Measurements from ENCODE around the gene ABCA3.
"Not testable (repeated sequence)": the region's sequence is repeated elsewhere in the genome, so short reads cannot be mapped to it uniquely, and the experiment has no call there.

The ABCA3 gene

DNA sequence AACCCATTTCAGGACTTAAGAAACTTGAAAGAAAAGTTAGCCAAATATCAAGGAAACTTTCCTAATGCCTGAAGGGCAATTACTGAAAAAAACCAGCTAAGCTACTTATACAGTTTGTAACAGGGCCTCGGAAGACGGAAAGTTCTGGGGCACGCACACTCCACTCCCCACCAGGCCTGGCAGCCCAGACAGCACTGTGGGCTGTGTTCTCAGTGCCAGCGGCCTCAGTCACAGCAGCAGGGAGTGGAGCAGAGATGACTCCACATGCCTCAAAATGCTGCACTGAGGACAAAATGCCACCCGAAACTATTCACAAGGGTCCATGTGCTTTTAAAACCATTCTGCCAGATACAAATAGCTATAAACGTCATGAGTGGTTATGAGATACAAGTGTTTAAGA, 82.8 kb downstream of the ABCA3 start:
- DNase-seq (ENCODE audit: low read depth in 2 of 2) = no peak

DNA sequence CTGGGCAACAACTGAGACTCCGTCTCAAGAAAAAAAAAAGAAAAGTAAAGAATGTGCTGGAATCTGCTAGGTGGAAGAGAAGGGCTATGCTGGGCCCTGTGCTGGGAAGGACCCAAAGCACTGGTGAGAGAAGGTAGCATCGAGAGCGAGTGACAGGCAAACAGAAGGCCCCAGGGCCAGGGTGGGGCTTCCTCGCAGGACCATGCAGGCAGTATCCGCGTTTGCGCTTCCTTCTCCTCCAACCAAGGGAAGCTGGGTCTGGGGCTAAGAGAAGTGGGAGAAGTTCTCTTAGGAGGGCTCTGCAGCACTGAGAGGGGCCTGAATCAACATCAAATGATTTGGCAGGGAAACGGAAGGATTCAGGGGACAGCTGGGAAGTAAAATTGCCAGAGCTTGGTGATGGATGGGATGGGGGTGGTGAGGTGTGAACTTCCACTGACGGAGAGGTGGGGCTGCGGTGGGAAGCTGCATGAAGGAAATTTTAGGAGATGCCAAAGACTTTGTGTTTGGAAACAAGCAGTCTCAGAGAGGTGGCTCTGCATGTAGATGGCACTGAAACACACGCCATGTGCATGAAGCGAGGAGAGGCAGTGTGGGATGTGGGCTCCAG, 83.9 kb downstream of the ABCA3 start:
- DNase-seq (ENCODE audit: low read depth in 2 of 2) = no peak

DNA sequence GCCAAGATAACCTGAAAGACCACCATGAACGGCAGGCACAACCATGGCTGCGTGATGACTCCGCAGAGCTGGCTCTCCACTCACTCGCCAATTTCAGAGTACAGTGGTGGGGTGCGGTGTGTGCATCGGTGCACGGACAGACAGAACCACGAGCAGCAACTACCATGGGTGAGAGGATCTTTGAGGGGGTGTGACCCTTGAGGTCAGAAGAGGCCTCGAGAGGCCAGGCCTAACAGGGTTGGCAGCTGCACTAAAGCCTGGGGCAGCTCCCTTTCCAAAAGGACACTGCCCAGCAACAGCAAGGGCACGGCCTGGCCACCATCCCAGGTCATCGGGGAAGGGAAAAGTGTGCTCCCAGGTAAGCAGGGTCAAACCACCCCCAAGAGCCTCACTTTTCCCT, 87.2 kb downstream of the ABCA3 start:
- DNase-seq (ENCODE audit: low read depth in 2 of 2) = no peak

DNA sequence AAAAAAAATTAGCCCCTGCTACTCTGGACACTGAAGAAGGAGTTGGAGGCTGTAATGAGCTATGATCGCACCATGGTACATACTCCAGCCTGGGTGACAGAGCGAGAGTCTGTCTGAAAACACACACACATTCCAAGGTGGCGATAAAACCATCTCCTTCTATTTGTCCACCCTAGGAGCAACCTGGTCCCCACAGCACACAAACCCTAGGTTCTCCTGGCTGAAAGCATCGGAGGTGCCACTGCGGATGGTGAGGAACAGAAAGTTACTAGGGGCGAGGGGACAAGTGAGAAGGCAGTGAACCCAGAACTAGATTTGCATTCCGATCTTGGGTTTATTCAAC, 87.8 kb downstream of the ABCA3 start:
- no peak for DNase-seq (ENCODE audit: low read depth in 2 of 2)

DNA sequence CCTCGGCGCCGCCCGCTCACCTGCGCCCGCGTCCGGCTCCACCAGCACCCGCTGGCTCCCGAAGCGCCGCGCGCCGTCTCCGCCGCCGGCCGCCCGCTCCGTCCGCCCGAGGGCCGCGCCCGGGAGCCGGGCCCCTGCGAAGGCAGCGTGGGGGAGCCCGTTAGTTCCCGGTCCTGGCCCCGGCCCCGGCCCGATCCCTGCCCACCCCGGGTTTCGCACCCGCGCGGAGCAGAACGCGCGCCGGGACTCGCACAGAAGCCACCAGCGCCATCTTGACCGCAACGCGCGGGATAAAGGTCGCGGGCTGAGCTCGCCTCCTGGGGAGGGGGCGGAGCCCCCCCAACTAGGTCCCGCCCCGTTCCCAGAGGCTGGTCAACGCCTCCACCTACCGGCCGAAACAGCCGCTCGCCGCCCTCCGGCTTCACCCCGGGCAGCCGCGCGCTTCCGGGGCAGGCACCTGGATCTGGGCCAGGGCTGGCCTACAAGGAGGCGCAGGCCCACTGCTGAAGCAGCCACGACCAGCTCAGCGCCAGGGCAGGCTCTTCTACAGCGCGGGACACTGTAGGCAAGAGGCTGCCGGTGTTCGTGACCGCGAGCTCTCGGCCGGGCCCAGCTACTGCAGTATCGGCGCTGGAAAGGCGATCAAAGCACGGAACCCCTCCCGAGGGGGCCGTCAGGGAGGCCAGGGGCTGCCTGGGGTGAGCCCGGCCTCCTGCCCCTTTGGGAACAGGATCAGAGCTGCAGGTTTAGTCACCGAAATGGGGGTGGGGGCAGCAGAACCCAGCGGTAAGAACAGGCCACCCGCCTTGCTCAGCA, 89.0 kb downstream of the ABCA3 start, which contains the start of gene ECI1:
Gene ECI1 (minus strand): TSS at position 292 of the 816 bp plus-strand sequence. CDS start 21 bp downstream, at position 271.
- peak; percentile 54 to 64 for DNase-seq (ENCODE audit: low read depth in 2 of 2)

DNA sequence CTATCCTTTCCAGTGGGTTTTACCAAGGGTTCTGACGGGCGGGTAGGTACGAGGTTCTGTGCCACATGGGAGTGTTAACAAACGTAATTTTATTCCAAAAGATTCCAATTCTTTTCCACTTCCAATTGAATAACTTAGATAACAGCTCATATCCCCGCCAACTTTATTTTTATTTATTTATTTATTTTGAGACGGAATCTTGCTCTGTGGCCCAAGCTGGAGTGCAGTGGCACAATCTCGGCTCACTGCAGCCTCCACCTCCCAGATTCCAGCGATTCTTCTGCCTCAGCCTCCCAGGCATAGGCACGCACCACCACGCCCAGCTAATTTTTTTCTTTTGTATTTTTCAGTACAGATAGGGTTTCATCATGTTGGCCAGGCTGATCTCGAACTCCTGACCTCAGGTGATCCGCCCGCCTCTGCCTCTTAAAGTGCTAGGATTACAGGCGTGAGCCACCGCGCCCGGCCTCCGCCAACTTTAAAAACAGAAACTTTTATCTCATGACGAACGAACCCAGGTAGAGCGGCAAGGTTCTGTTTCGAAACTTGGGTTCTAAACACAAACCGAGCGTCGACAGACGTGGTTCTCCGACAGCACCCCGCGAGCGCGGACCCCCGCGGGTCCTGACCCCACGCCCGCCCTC, 89.8 kb downstream of the ABCA3 start:
- no peak for DNase-seq (ENCODE audit: low read depth in 2 of 2)

DNA sequence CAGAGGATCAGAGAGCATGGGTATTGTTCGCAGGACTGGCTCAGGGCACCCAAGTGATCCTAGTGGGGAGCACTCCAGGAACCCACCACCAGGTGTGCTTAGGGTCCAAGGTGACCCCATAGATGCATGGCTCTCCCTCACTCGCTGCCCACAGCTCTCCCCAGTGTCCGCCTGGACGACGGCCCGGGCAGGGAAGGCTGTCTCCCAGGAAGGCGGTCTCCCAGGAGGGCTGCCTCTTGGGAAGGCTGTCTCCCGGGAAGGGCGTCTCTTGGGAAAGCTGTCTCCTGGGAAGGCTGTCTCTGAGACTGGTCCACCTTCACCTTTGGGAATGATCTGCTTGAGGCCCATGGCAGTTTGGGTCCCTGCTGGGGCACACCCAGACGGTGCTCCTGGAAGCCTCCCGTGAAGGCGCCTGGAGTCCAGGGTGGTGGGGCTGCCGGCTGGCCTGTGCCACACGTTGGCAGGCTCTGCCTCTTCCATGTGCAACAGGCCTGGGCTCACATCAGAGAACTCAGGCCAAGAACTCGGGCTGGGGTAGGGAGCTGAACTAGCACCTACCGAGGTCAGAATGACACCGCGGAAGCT, 94.1 kb downstream of the ABCA3 start:
- no peak for DNase-seq (ENCODE audit: low read depth in 2 of 2)

DNA sequence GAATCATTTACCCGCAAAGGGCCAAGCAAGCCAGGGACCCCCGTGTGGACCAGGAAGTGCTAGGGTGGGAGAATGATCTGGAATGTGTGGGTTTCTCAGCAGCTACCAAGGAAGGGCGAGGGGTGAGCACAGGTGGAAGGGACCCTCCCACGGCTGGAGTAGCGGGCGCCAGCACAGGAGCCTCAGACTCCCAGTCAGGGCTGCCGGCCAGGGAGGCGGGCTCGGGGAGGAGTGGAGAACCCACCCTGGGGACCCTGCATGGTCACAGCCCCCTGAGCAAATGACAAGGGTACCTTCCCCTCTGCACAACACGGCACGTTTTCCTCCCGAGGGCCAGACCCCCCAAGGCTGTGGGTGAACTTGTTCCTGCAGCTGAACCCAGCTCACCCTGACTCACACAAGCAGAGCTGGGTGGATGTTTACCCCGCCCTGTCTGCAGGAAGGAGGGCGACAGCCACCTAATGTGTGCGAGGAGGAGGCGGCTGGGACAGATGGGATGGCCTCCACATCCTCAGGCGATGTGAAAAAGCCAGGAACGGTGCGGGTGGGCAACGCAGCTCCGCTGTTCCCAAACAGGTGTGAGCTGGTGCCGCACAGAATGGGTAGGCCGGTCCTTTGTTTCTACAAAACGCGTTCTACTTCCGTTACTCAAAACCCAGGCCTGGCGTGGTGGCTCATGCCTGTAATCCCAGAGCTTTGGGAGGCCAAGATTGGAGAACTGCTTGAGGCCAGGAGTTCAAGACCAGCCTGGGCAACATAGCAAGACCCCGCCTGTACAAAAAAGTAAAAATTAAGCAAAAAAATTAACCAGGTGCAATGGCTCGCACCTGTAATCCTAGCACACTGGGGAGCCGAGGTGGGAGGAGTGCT, 95.4 kb downstream of the ABCA3 start:
- DNase-seq (ENCODE audit: low read depth in 2 of 2) = no peak

DNA sequence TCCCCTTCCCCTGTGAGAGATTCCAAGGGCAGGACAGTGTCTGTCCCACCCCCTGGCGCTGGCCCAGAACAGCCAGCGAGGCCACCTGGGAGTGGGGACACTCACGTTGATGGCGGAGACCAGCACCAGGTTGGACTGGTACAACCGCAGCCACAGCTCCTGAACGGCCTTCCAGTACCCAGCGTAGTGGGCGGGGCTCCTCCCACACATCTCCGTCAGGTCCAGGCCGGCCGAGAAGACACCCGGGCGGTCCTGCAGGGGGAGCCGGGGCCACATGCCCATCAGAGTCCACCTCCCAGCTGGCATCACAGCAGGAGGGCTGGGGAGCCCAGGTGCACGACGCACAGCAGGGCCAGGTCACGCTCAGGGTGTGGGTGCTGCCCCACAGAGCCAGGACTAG, 96.2 kb downstream of the ABCA3 start:
- no peak for DNase-seq (ENCODE audit: low read depth in 2 of 2)

DNA sequence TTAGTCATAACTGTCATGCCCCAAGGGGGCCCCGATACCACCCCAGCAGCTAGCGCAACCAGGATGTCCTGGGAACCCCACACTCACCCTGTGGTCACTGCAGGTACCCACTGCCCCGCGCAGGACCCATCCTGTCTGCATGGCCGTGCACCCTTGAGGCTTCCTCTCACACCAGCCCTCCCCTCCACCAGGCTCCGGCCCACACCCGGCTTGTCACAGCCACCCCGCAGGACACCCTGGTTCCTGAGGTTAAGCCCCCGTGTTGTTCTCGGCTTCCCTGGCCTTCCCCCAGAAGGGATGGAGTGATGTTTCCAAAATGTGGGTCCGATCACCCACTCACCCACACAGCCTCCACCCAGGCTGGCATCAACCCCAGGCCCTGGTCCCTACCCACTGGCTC, 96.7 kb downstream of the ABCA3 start:
- no peak for DNase-seq (ENCODE audit: low read depth in 2 of 2)

DNA sequence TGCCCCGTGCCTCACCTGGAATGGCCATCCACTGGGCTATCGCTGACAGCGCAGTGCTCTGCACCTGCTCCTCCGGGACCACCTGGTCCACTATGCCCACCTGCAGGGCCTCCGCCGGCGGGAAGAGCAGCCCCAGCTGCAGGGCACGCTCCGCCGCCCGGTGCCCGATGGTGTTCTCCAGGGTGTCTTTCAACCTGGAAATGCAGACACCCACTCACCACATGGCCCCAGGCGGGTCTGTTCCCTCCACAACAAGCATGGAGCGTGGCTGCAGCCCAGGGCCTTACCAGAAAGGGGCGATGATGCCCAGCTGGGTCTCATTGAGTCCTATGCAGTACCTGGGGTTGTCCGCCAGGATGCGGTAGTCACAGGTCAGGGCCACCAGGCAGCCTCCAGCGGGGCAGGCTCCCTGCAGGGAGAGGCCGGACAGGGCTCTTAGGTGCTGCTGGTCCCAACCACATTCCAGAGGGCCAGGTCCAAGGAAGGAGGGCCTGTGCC, 97.4 kb downstream of the ABCA3 start:
- no peak for DNase-seq (ENCODE audit: low read depth in 2 of 2)

DNA sequence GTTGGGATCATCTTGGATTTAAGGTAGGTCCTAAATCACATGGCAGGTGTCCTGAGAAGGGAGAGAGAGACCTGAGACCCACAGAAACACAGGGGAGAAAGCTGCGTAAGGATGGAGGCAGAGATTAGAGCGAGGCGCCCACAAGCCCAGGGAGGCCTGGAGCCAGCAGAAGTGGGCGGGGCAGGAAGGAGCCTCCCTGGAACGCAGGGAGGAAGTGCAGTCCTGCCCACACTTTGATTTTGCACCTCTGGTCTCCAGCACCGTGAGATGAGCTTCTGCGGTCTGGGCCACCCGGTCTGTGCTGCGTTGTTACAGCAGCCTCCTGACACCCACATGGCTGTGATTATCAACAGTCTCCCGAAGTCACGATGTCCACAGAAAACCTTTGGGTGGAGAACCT, 97.9 kb downstream of the ABCA3 start:
- DNase-seq (ENCODE audit: low read depth in 2 of 2) = no peak

DNA sequence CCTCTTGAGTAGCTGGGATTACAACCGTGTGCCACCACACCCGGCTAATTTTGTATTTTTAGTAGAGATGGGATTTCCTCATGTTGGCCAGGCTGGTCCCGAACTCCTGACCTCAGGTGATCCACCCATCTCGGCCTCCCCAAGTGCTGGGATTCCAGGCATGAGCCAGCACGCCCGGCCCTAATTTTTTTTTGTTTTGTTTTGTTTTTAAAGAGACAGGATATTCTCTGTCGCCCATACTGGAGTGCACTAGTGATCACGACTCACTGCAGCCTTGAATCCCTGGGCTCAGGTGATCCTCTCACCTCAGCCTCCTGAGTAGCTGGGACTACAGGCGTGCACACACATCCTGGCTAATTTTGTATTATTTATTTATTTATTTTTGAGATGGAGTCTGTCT, 100.2 kb downstream of the ABCA3 start:
- not testable (repeated sequence) for DNase-seq (ENCODE audit: low read depth in 2 of 2)

DNA sequence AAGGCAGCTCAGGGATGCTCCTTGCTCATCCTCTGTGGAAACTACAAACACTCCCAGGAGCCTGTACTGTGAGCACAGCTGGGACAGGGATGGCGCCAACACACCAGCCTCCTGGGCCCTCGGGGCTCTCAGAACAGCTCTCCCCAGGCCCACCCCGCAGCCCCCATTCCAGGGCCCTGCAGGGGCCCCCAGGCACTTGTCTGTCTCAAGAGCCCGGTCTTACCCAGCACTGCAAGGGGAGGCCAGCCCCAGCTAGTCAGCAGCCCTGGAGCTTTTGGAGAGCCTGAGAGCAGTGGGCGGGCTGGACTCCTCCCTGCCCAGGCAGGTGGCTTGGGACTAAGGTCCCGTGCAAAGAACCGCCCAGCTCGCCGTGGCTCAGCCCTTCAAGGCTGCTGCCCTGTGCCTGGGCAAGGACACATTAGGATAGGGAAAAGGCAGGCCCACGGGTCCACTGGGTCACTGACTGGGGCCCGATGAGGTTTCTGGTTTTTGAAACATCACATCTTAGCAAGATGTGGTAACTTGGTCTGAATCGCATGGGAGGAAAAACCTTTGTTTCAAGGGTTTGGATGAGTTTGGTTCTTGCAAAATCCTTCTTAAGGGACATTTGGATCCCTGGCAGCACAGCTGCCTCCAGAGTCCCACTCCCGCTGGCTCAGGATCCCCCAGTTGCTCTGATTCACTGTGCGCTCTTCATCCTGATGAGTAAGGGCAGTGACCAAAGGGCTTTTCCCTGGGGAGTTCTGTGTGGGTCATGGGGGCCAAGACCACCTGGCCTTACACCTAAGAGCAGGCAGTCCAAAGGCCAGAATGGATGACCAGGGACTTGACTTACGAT, 101.5 kb downstream of the ABCA3 start:
- no peak for DNase-seq (ENCODE audit: low read depth in 2 of 2)

DNA sequence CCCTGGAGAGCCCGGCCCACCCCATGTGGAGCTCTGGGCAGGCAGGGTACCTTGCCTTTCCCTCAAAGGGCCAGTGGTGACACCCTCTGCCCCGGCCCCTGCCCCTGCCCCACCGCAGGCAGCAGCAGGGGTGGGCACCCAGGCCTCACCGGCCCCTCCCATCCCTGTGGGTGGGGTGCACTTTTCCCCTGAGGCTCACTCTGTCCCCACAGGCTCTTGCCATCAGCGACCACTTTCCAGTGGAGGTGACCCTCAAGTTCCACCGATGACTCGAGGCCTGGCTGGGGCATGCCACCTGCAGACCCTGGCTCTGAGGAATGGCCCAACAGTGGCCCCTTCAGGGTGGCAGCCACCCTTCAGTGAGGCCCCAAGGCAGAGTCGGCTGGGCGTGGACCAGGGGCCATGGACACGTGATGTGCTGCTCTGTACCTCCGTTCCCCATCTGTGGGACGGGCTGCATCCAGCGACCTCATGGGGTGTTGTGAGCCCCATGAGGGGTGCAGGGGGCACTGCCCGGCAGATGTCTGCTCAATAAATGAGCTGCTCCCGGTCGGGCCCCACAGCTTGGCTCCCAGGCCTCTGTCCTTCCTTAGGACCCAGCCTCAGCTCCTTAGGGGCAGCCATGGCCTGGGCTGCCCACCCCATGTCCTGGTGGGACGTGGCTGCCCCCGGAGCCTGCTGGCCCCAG, 102.2 kb downstream of the ABCA3 start:
- DNase-seq (ENCODE audit: low read depth in 2 of 2) = no peak

DNA sequence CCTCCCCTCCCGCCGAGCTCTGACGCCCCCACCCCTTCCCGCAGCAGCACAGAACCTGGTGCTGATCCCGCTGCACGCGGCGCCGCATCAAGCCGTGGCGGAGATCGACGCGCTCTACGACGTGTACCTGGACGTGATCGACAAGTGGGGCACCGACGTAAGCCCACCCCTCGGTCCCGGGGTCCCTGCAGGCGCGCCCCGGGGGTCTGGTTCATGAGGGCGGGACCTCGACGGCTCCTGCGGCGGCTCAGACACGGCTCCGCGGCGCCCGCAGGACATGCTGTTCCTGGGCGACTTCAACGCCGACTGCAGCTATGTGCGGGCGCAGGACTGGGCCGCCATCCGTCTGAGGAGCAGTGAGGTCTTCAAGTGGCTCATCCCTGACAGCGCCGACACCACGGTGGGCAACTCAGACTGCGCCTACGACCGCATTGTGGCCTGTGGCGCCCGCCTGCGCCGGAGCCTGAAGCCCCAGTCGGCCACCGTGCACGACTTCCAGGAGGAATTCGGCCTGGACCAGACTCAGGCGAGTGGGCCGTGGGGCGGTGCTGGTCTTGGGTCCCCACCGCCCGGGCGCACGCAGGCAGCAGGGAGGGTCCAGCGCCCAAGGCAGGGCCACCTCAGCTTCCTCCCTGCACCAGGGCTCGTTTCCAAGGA, 102.9 kb downstream of the ABCA3 start:
- no peak for DNase-seq (ENCODE audit: low read depth in 2 of 2)

DNA sequence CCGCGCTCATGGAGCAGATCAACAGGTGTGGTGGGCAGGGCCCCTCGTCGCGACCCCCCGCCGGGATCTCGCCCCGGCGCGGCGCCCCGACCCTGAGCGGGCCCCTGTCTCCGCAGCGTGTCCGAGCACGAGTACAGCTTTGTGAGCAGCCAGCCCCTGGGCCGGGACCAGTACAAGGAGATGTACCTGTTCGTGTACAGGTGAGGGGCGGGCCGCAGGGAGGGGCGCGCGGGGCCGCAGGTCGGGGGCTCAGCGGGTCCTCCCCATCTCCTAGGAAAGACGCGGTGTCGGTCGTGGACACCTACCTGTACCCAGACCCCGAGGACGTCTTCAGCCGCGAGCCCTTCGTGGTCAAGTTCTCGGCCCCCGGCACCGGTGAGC, 103.4 kb downstream of the ABCA3 start:
- DNase-seq (ENCODE audit: low read depth in 2 of 2) = no peak

DNA sequence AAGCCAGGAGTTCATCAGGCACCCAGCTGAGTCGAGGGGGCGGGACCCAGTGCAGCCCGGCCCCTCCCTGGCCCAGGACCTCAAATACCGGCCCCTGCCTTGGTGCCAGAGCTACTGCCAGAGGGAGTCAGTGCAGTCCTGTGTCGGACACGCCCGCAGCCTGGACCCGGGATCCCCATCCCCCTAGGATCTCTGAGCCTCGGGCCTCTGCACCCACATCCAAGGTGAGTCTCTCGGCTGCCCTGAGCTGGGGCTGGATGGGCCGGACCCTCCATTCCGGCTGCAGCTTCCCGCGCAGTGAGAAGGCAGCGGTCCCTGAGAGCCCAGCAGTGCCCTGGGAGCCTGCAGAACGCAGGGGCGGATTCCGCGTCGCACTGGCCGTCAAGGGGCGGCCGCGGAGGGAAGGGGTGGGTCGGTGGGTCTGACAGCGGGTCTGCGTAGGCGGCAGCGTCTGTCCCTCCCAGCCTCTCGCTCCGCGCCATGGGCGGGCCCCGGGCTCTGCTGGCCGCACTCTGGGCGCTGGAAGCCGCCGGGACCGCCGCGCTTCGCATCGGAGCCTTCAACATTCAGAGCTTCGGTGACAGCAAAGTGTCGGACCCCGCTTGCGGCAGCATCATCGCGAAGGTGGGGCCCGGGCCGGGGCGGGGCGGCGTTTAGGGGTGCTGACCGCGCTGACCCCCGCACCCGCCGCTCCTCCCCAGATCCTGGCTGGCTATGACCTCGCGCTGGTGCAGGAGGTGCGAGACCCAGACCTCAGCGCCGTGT, 104.0 kb downstream of the ABCA3 start, which contains the start of gene DNASE1L2:
Gene DNASE1L2 (plus strand): TSS at position 108 of the 765 bp plus-strand sequence. CDS start 373 bp downstream, at position 481.
- DNase-seq (ENCODE audit: low read depth in 2 of 2) = no peak

Data from stimulated activated CD8-positive, alpha-beta memory T cell treated with anti-CD3 and anti-CD28 coated beads, Interleukin-7, amount 100 ng/mL, for 1 hour (primary cell).